ENCODE results near the gene ASTN1.

GRCh38 chr1:176841238-176841637 is 323.3 kb downstream of the ASTN1 start:
- TF ChIP-seq POLR2A (IDR thresholded peaks at IDR 0.05) (no peak), CTCF (IDR thresholded peaks at IDR 0.05) (no peak)

Data from gastroesophageal sphincter (tissue), 3 donors.